ENCODE measurements around the gene RETREG3.
"Not testable (repeated sequence)": the region's sequence is repeated elsewhere in the genome, so short reads cannot be mapped to it uniquely, and the experiment has no call there.

RETREG3 gene

GRCh38 chr17:42623732-42624596 is 14.8 kb upstream of the RETREG3 start:
- DNase-seq, result no peak
- Histone ChIP-seq H3K9me3 (no peaks in the 10 kb centered on the region), H3K4me3 (ENCODE audit: low read depth, low read length) (no peak overlapping the region), H3K36me3 (no peaks in the 10 kb centered on the region), H3K27me3 (no peaks in the 10 kb centered on the region), H3K4me1 (peaks cover 7% of the 10 kb centered on the region)
- peak; percentile 10; the same call in 1 of the 2 replicates for TF ChIP-seq CTCF (IDR thresholded peaks at IDR 0.05; ENCODE audit: low read depth, low read length)

GRCh38 chr17:42623271-42623670 is 14.1 kb upstream of the RETREG3 start:
- Histone ChIP-seq H3K27me3 (no peaks in the 10 kb centered on the region), H3K9me3 (no peaks in the 10 kb centered on the region), H3K4me3 (ENCODE audit: low read depth, low read length) (no peak overlapping the region), H3K4me1 (peaks cover 10% of the 10 kb centered on the region), H3K36me3 (no peaks in the 10 kb centered on the region)
- no peak for TF ChIP-seq CTCF (IDR thresholded peaks at IDR 0.05; ENCODE audit: low read depth, low read length)
- DNase-seq, result no peak

- not testable (repeated sequence) for DNase-seq; H3K36me3 ChIP-seq; H3K27me3 ChIP-seq; H3K9me3 ChIP-seq; H3K4me3 ChIP-seq (ENCODE audit: low read depth, low read length)
- peaks cover 16% of the 10 kb centered on the region for H3K4me1 ChIP-seq
Measured at GRCh38 chr17:42621987-42622386, 12.8 kb upstream of the RETREG3 start.

- no peaks in the 10 kb centered on the region for H3K27me3 ChIP-seq
- peak; percentile 64 for TF ChIP-seq CTCF (IDR thresholded peaks at IDR 0.05; ENCODE audit: low read depth, low read length)
- peaks cover 17% of the 10 kb centered on the region for H3K36me3 ChIP-seq
- peaks cover 11% of the 10 kb centered on the region for H3K4me1 ChIP-seq
- no peaks in the 10 kb centered on the region for H3K9me3 ChIP-seq
- DNase-seq, result peak; percentile 61
- H3K4me3 ChIP-seq (ENCODE audit: low read depth, low read length), result no peak overlapping the region
Measured at GRCh38 chr17:42618442-42619150, 9.4 kb upstream of the RETREG3 start.

- no peak overlapping the region for H3K4me3 ChIP-seq (ENCODE audit: low read depth, low read length)
- no peaks in the 10 kb centered on the region for H3K27me3 ChIP-seq
- DNase-seq, result peak; percentile 56
- peaks cover 23% of the 10 kb centered on the region for H3K36me3 ChIP-seq
- H3K4me1 ChIP-seq, result peaks cover 11% of the 10 kb centered on the region
- no peak for TF ChIP-seq CTCF (IDR thresholded peaks at IDR 0.05; ENCODE audit: low read depth, low read length)
- no peaks in the 10 kb centered on the region for H3K9me3 ChIP-seq
Measured at GRCh38 chr17:42617956-42618431, 8.8 kb upstream of the RETREG3 start.

GRCh38 chr17:42613699-42614295 is 4.6 kb upstream of the RETREG3 start:
- no peak for DNase-seq
- TF ChIP-seq CTCF (IDR thresholded peaks at IDR 0.05; ENCODE audit: low read depth, low read length), result no peak
- H3K27me3 ChIP-seq, result no peaks in the 10 kb centered on the region
- H3K4me1 ChIP-seq, result peaks cover 7% of the 10 kb centered on the region
- peaks cover 41% of the 10 kb centered on the region for H3K36me3 ChIP-seq
- no peaks in the 10 kb centered on the region for H3K9me3 ChIP-seq
- H3K4me3 ChIP-seq (ENCODE audit: low read depth, low read length), result no peak overlapping the region

All from BE2C (cell line).